ENCODE results near the gene FANCM.
"Not testable (repeated sequence)": the region's sequence is repeated elsewhere in the genome, so short reads cannot be mapped to it uniquely, and the experiment has no call there.

The FANCM gene

DNA sequence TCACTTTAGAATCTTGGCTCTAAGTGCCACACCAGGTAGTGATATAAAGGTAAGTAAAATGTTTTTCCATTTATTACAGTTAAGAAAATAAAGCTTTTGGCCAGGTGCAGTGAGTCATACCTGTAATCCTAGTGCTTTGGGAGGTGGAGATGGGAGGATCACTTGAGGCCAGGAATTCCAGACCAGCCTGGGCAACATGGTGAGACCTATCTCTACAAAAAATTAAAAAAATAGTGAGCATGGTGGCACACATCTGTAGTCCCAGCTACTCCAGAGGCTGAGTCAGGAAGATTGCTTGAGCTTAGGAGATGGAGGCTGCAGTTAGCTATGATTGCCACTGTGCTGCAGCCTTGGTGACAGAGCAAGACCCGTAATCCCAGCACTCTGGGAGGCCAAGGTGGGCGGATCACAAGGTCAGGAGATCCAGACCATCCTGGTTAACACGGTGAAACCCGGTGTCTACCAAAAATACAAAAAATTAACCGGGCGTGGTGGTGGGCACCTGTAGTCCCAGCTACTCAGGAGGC lies 5.0 kb downstream of the FANCM start:
- DNase-seq (ENCODE audit: low read depth) = no peak

DNA sequence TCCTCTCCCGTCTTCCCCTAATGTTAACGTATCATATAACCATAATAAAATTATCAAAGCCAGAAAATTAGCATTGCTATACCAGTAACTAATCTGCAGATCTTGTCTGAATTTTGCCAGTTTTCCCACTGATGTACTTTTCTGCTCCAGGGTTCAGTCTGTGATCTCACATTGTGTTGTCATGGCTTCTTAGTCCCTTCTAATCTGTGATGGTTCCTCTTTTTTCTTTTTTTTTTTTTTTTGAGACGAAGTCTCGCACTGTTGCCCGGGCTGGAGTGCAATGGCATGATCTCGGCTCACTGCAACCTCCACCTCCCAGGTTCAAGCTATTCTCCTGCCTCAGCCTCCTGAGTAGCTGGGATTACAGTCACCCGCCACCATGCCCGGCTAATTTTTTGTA lies 6.4 kb downstream of the FANCM start:
- not testable (repeated sequence) for DNase-seq (ENCODE audit: low read depth)

DNA sequence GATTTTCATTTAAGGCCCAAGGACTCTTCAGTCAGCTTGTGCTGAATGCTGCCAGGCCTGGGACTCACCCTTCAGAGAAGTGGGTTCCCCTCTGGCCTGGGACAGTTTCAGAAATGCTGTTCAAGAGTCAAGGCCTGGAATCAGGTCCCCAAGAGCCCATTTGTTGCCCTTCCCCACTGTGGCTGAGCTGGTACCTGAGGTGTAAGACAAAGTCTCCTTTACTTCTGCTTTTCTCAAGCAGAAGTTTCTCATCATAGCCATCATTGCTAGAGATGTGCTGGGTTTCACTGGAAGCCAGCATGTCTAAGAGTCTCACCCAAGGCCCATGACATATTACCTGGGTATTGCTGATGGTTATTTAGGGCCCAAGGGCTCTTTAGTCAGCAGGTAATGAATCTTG lies 8.9 kb downstream of the FANCM start:
- no peak for DNase-seq (ENCODE audit: low read depth)

DNA sequence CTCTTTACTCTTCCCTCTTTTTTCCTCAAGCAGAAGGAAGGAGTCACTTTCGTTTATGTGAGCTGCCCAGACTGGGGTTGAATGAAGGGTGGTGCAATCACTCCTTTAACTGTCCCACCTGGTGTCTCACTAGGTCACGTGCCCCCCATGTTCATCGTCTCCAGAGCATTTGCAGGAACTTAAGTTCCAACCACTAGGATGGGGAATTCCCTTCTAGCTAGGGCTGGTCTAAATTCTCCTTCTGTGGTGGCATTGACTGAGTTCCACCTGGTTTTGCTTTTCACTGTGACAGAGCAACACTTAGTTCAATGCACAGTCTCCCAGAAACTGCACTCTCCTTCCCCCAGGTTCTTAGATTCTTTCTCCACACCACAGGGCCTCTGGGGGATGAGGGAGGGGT lies 9.5 kb downstream of the FANCM start:
- DNase-seq (ENCODE audit: low read depth) = no peak

DNA sequence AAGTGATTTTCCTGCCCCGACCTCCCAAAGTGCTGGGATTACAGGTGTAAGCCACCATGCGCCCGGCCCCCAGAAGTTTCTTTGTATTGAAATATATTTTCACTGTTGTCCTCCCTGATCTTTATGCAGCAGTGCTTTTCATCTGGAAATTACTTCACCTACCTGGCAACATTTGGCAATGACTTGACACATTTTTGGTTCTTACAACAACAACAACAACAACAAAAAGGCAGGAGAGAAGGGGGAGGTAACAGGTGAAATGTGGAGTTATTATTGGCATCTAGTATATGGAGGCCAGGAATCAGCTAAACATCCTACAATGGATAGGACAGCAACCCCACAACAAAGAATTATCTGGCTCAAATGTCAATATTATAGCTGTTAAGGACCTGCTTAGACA lies 13.9 kb downstream of the FANCM start:
- DNase-seq (ENCODE audit: low read depth) = no peak

DNA sequence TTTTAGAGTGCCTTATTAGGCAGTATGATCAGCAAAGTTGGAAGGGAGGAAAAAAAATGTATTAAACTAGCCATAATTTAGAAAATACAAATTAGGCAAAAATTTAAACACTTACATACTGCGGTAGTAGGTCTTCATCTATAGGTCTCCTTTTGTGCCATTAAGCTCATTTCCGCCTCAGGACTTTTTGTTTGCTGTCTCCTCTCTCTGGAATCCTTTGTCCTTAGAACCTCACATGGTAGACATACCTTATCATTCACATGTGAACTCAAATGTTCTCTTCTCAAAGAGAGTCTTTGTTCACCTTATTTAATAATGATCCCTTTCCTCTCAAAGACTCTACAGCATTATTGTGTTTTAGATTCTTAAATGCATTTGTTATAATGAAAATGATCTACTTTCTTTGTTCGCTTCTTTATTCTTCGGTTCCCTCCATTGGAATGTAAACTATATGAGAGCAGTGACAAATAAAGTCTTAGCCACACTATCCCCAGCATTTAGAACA lies 14.7 kb downstream of the FANCM start:
- DNase-seq (ENCODE audit: low read depth) = no peak

DNA sequence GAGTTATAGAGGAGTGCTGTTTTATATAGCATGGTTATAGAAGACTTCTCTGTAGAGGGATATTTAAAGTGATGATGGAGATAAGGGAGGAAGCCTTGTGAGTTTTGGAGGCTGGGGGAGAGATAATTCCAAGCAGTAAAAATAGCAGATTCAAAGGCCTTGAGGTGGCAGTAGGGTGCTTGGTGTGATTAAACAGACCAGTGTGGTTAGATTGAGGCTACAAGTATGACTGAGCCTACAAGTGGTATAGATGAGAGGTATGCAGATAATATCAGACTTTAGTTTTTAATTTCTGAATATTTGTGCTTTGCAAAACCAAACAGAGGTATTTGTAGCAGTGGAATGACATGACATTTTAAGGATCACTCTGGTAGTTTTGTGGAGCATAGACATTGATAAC lies 20.3 kb downstream of the FANCM start:
- DNase-seq (ENCODE audit: low read depth) = no peak

DNA sequence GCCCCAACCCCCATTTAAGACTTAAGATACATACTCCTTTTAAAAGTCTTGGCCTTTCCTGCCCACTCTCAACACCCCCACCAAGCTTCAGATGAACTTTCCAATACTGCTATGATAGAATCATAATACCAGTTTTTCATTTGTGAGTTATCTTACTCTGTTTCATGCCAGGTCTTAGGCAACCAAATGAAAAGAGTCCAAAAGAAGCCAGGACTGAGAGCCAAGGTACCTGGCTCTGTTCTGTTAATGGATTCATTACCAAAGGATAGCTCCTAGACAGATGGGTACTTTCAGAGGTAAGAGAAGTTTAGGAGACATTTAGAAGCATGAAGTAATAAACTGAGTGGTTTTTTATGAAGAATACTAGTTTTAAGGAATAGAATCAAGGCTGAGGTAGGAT lies 34.2 kb downstream of the FANCM start:
- no peak for DNase-seq (ENCODE audit: low read depth)

DNA sequence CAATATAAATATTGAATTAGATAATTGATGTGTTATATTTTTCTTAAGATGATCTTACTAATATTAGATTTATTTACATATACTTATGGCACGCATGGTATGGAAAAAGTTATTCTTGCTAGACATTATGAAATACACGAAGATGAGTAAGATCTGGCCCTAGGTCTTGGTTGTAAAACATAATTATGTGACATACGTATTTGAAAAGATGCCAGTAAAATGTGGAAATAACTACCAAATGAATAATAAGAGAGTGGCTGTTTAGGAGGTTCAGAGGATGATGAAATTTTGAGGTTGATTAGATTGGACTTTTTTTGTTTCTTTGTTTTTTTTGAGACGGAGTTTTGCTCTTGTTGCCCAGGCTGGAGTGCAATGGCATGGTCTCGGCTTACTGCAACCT lies 41.3 kb downstream of the FANCM start:
- peak; percentile 77 for DNase-seq (ENCODE audit: low read depth)

DNA sequence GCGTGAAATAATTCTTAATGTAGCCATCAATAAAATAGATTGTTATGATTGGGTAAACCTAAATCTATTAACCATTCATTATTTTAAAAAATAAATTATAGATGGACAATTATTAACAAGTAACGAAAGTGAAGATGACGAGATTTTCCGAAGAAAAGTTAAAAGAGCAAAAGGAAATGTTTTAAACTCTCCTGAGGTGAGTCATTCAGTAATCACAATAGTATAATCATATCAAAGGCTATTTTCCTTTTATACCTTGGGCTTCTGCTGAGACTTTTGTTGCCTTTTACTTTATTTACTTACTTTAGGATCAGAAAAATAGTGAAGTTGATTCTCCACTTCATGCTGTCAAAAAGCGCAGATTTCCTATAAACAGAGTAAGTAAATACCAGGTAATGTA lies 45.6 kb downstream of the FANCM start:
- DNase-seq (ENCODE audit: low read depth) = no peak

DNA sequence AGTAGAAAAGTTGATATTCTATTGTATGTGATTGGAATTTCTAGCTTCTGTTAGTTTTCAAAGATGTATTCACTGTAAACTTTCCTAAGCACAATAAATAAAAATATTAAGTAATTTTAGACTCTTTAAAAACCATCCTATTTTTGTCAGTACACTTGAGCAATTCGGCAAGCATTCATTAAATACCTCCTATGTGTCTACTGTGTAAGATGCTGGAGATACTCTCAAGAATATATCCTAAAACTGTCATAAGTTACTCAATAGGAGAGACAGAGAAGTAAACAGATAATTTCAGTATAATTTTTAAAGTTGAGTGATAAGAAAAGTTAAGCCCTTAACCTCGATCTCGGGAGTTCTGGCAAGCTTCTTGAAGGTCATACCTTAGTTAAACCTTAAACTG lies 46.1 kb downstream of the FANCM start:
- no peak for DNase-seq (ENCODE audit: low read depth)

DNA sequence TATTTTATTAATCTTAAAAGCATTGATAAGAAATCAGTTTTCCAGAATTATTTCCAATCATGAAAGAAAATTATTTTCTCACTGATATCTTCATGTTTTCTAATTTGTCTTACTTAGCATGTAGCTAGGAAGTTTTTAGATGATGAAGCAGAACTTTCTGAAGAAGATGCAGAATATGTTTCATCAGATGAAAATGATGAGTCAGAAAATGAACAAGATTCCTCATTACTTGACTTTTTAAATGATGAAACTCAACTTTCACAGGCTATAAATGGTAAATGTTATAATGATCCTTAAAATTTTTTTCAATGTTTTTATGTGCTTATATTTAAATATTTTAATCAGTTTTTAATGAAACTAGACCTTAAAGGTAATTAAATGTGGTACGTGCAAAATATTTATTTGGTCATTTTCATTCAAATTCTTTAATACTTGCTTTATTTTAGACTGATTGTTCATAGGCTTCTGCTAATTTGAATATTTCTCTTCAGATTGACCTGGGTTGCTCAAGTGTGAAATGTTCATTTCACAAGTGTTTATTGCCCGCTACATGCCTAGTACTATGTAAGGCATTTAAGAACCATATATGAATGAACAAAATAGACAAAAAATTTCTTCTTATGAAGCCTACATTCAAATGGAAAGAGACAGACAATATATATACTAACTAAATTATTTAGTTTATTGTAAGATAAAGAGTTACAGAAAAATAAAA lies 49.5 kb downstream of the FANCM start:
- peak; percentile 34 for DNase-seq (ENCODE audit: low read depth)

DNA sequence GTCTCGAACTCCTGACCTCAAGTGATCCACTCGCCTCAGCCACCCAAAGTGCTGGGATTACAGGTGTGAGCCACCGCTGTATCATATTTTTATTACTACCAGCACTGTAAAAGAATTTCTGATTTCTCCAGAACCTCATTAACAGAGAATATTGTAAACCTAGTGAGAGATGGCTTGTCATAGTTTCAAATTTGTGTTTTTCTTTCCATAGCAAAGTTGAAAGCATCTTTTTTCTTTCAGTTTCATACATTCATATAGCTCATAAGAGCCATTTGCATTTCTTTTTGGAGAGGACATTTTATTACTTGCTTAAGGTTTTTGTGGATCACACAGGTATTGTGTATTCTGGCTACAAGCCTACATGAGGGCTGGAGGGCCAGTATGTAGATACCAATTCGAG lies 59.2 kb downstream of the FANCM start:
- no peak for DNase-seq (ENCODE audit: low read depth)

DNA sequence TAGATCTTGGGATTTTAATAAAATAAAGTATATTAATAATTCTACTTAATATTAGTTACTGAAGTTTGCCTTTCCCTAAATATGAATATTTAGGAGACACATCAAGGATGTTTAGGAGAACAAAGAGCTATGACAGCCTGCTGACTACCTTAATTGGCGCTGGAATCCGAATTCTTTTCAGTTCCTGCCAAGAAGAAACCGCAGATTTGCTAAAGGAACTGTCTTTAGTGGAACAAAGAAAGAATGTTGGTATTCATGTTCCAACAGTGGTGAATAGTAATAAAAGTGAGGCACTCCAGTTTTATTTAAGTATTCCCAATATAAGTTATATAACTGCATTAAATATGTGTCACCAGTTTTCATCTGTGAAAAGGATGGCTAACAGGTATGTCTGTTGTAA lies 62.8 kb downstream of the FANCM start:
- peak; percentile 10 for DNase-seq (ENCODE audit: low read depth)

DNA sequence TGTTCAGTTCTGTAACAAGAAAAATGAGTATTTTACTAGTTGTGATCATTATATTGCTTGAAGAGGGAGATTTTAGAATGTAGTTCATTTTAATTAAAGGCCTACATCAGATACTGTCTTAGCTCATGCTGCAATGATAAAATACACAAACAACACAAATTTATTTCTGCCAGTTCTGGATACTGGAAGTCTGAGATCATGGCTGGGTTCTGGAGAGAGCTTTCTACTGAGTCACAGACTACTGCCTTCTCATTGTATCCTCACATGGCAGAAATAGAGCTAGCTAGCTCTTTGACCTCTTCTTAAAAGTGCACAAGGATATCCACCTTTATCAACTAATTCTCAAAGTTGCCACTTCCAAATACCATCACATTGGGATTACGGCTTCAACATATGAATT lies 63.5 kb downstream of the FANCM start:
- DNase-seq (ENCODE audit: low read depth) = peak; percentile 67

DNA sequence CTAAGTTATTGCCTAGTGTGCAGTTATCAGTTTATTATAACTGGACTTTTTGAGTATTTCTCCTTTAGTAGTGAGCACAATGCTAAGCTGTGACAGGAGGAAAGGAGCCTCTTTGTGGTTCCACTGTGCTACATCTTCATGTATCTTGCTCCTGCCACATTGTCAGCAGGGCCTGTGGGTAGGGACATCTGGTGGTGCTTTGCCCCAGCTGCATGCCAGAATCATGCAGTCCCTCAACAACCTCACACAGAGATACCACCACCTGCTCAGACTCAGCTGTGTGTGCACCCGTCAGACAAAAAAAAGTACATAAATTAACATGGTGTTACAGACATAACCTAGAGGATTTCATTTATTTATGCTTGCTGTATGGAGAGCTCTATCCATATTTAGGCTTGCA lies 66.2 kb downstream of the FANCM start:
- peak; percentile 40 for DNase-seq (ENCODE audit: low read depth)

DNA sequence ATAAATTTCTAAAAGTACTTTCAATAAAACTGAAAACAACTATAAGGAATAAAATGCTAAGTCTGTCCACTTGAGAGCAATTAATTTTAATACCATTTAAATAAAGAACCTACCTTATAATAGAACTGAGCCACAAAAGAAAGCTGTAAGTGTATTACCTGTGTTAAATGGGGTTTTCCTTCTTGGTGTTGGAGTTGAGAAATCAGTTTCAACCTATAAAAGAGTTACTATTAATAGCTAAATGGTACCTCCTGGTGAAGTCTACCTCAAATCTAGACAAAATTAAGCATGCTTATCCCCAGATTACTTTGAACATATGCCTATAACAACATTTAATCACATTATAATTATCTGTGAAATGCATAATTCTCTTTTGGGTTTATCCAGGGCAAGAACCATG lies 68.5 kb downstream of the FANCM start:
- no peak for DNase-seq (ENCODE audit: low read depth)

DNA sequence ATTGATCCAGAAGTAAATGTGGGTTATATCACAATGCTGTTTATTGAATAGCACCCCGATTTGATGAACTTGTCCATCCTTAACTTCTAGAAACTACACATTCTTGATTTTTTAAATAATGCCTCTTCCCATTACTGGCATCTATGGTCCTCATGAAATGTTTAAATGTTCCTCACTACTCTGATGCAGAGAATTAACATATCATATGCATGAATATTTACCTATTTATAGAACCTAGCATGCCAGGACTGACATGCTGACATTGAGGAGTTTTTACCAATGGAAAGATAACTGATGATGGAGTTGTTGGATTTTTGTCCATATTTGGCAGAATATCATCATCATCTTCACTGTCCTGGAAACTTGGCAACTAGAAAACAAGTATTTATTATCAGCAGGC lies 74.4 kb downstream of the FANCM start:
- no peak for DNase-seq (ENCODE audit: low read depth)

DNA sequence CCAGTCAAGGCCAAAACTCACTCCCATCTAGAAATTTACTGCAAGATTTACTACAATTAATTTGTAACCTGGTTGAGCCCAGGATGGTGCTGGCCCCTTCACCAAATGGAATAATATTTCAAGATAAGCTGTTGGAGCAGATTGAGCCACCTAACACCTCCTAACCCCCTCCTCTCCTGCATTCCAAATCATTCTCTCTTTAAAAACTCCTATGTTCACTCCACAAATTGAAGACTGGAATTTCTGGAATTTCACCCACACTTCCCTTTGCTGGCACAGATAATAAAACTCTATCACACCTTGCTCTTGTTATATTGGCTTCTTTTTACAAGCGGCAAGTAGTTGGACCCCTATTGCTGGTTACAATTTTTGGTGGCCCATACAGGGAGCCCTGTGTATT lies 75.6 kb downstream of the FANCM start:
- DNase-seq (ENCODE audit: low read depth) = no peak

DNA sequence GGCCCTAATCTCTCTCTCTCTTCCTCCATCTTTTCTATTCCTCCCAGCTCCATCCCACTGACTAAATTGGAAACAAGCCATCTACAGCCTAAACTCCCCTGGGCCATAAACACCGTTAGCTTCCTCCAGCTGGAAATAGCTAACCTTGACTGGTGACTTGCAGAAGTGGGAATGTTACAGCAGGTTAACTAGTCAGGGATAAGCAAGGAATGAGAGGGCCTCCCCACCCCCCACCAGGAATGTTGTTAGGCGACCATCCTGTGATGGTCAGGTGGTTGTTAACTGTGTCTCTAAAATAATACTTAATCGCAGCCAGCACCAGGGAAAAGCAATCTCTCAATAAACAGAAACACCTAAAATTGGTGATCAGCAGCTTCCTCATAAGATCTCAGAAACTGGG lies 76.5 kb downstream of the FANCM start:
- DNase-seq (ENCODE audit: low read depth) = no peak

DNA sequence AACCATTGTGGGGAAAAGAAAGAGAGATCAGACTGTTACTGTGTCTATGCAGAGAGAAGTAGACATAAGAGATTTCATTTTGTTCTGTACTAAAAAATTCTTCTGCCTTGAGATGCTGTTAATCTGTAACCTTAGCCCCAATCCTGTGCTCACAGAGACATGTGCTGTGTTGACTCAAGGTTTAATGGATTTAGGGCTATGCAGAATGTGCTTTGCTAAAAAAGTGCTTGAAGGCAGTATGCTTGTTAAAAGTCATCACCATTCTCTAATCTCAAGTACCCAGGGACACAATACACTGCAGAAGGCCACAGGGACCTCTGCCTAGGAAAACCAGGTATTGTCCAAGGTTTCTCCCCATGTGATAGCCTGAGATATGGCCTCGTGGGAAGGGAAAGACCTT lies 78.0 kb downstream of the FANCM start:
- not testable (repeated sequence) for DNase-seq (ENCODE audit: low read depth)

DNA sequence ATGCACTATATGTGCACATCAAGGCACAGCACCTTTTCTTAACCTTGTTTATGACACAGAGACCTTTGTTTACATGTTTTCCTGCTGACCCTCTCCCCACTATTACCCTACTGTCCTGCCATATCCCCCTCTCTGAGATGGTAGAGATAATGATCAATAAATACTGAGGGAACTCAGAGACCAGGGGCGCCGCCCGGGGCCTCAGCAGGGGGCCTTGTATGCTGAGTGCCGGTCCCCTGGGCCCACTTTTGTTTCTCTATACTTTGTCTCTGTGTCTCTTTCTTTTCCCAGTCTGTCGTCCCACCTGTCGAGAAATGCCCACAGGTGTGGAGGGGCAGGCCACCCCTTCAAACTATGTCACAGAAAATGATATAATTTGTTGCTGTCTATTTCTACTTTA lies 78.6 kb downstream of the FANCM start:
- DNase-seq (ENCODE audit: low read depth) = not testable (repeated sequence)

DNA sequence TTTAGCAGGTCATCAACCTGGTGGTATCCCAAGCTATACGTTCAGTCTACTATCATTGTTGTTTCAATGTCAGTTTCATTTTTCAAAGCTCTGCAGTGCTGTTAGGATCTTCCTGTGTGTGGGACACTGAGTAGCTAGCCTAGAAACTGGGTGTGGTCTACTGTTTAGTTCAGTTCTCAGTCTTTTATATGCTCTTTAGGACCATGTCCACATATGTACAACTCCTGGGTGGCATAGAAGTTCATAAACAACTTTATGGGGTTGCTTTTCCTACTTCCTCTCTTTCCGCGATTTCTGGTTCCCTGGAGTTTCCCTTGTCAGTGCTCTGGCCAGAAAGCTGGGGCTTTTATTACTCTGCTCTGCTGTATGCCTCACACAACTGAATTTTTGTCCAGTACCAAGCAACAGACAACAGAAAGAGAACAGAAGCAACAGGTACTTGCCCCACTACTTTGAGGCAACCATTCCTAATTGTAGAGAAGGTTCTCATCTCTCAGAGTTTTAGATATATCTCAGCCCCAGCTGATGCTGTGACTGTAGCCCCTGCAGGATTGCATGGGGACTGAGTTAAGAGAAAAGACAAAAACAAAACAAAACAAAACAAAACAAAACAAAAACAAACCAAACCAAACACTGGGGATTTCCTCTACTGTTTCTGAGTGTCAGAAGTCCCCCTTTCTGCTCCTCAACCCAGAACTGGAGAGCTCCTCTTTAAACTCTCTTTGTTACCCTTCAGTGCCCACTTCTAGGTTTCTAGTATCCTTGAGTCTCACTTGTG lies 86.9 kb downstream of the FANCM start:
- no peak for DNase-seq (ENCODE audit: low read depth)
